Adrenal gland (tissue), 12 donors: Measurements from ENCODE around the gene COL2A1. TPM values are rescaled to one million over a fixed set of nuclear protein-coding genes. Genes with fewer than 3 reads are reported as not detected.

Experiments used
- DNase-seq, 7 donors: peaks; one replicate each; pipeline ENCODE4 v3.0.0-alpha.2; 2019 to 2020
- H3K27ac ChIP-seq, 5 donors: fragments of 200-600 bp; sonication (generic) in 4 of 5; 1 replicate in 3 of 5; 2 replicates in 2 of 5; pipeline versions ENCODE4 v1.5.1 to v1.8.0; 2016 to 2020; ENCODE audit warnings: mild to moderate bottlenecking in 1 of 5
- H3K27me3 ChIP-seq: fragments of 200-600 bp; 2 replicates; pipeline ENCODE4 v1.8.0; 2021
- H3K36me3 ChIP-seq, 2 donors: fragments of 200-600 bp; replicated peaks in 1 of 2; 1 replicate in 1 of 2; 2 replicates in 1 of 2; pipeline versions ENCODE4 v1.5.1 to v1.8.0; 2018 to 2022
- H3K4me1 ChIP-seq, 2 donors: fragments of 200-600 bp; replicated peaks in 1 of 2; 1 replicate in 1 of 2; 2 replicates in 1 of 2; pipeline versions ENCODE4 v1.5.1 to v1.8.0; 2018 to 2021
- H3K4me3 ChIP-seq, 4 donors: fragments of 200-600 bp; sonication (generic) in 3 of 4; one replicate each; pipeline ENCODE4 v1.5.1; 2016 to 2018
- H3K9me3 ChIP-seq, 3 donors: fragments of 200-600 bp; sonication (generic) in 1 of 3; replicated peaks in 1 of 3; 1 replicate in 2 of 3; 2 replicates in 1 of 3; pipeline versions ENCODE4 v1.5.1 to v1.8.0; 2016 to 2021
- POLR2A ChIP-seq, 2 donors: fragments of 450-650 bp; IDR thresholded peaks; one replicate each; pipeline ENCODE4 v1.6.1; 2017; ENCODE audit warnings: antibody characterized with exemption in 2 of 2, mild to moderate bottlenecking in 2 of 2, moderate library complexity in 1 of 2
- WGBS, 4 donors: extraction: QIAGEN DNeasy Blood & Tissue Kit in 2 of 4; methylation state at CpG; one replicate each; pipeline versions ENCODE4 v1.1.5 to v1.1.7; 2013 to 2017; 5-methylcytosine and 5-hydroxymethylcytosine counted together
- intact Hi-C, 2 donors: fragments of 100-400 bp; cut with DNase I; formaldehyde crosslinking; loops; one replicate each; pipeline versions ENCODE4 v1.14.1 to v1.15.0; 2022 to 2023
- polyA plus RNA-seq, 3 donors: library from polyadenylated mRNA; stranded (reverse); fragments of 200-250 nt in 2 of 3; fragments of 350-450 nt in 1 of 3; fragmentation: Illumina TruSeq in 1 of 3; extraction: RNeasy Lipid Tissue Mini Kit (QIAGEN cat#74804) in 1 of 3; gene quantifications; one replicate each; pipeline ENCODE4 v1.2.3, GENCODE V29; 2013 to 2014
- total RNA-seq, 9 donors: library from RNA; depleted of rRNA in 4 of 9; stranded (reverse); fragments of >200 nt in 4 of 9; fragments of 120-200 nt in 1 of 9; fragmentation: NEBNext Ultra II Directional in 1 of 9; extraction: Animal tissue kit (Norgen Biotek cat#: 25700) in 1 of 9; gene quantifications; one replicate each; pipeline versions ENCODE4 v1.1.0 to v1.2.4, GENCODE V29; 2013 to 2023
- TF ChIP-seq, protein P1 (sequence below), 6 experiments: fragments of 450-650 bp in 4 of 6; fragments of 200-600 bp in 2 of 6; sonication (generic) in 1 of 6; IDR thresholded peaks; 1 replicate in 5 of 6; 2 replicates in 1 of 6; pipeline versions ENCODE4 v1.5.1 to v1.8.0; 2016 to 2021; ENCODE audit warnings: antibody characterized with exemption in 6 of 6, mild to moderate bottlenecking in 2 of 6, moderate library complexity in 1 of 6
- donor health status: healthy with polysubstance abuse.
- donor health status: Bipolar disorder and iron deficiency.
- donor health status: DM: yes; HTN: yes; CAD: no.
- donor health status: DM: no; HTN: no; CAD: no.
- donor health status: DM: no; HTN: no; CAD: no.
- donor health status: DM: yes; HTN: yes; CAD: no.

COL2A1 gene
- total and polyA plus RNA-seq, 12 donors: 0.07 to 18.2 (median 0.25) TPM; not detected in 3

DNA sequence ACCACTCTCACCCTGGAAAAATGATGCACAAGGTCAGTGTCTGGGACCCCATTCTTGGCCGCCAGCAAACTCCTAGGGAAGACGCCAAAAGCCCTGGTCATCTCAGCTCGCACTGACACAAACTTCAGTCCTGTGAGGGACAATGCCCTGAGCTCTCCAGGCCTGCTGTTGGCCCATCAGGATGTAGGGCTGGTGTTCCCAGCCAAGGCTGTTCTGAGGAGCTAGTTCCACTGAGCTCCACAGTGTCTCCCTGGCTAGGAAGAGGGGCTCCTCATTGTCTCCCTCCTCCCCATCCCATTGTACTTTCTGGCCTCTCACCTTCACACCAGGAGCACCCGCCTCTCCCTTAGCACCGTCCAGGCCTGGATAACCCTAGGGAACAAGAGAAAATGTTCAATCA is 10.8 kb downstream of the COL2A1 start:
- no peak overlapping the region for H3K4me3 ChIP-seq
- intact Hi-C loops: no loop called here

DNA sequence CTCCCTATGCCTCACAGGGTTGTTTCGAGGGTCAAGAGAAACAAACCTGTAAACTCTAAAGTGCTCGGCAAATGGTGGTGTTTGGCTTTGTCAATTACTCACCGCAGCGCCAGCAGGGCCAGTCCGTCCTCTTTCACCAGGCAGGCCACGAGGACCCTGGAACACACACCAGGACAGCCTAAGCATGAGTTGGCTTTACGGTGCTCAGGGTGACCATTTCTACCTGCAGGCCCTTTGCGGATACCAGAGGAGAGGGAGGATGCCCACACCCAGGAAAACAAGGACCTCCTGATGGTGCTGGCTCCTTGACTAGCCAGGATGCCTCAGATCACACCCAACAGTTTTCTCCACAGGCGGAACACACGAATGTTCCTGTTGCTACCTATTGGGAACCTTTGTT is 11.5 kb downstream of the COL2A1 start:
- no peak overlapping the region for H3K4me3 ChIP-seq
- no peak for DNase-seq
- H3K9me3 ChIP-seq: no peaks in the 10 kb centered on the region
- intact Hi-C loops: no loop called here
- WGBS, 4 donors: 91 to 98% (median 93%) methylated on average over 9 to 10 of the region's 10 CpGs
- H3K27ac ChIP-seq: no peak overlapping the region
- no peaks in the 10 kb centered on the region for H3K27me3 ChIP-seq
- peaks cover 0 to 12% of the 10 kb centered on the region in 2 donors for H3K4me1 ChIP-seq
- TF ChIP-seq, protein P1, sequence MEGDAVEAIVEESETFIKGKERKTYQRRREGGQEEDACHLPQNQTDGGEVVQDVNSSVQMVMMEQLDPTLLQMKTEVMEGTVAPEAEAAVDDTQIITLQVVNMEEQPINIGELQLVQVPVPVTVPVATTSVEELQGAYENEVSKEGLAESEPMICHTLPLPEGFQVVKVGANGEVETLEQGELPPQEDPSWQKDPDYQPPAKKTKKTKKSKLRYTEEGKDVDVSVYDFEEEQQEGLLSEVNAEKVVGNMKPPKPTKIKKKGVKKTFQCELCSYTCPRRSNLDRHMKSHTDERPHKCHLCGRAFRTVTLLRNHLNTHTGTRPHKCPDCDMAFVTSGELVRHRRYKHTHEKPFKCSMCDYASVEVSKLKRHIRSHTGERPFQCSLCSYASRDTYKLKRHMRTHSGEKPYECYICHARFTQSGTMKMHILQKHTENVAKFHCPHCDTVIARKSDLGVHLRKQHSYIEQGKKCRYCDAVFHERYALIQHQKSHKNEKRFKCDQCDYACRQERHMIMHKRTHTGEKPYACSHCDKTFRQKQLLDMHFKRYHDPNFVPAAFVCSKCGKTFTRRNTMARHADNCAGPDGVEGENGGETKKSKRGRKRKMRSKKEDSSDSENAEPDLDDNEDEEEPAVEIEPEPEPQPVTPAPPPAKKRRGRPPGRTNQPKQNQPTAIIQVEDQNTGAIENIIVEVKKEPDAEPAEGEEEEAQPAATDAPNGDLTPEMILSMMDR (IDR thresholded peaks at IDR 0.05): no peak
- TF ChIP-seq POLR2A (IDR thresholded peaks at IDR 0.05): no peak
- H3K36me3 ChIP-seq: no peaks in the 10 kb centered on the region

More for the DNA sequence above, 10.8 kb downstream of the COL2A1 start:
- Histone ChIP-seq H3K4me1 (peaks cover 0 to 8% of the 10 kb centered on the region in 2 donors), H3K27ac (no peak overlapping the region), H3K36me3 (no peaks in the 10 kb centered on the region), H3K9me3 (no peaks in the 10 kb centered on the region), H3K27me3 (peaks cover 4% of the 10 kb centered on the region)
- DNase-seq: no peak
- WGBS, 4 donors: 93 to 100% (median 96%) methylated on average over 2 to 5 of the region's 5 CpGs
- TF ChIP-seq, protein P1 (IDR thresholded peaks at IDR 0.05): no peak
- no peak for TF ChIP-seq POLR2A (IDR thresholded peaks at IDR 0.05)

DNA sequence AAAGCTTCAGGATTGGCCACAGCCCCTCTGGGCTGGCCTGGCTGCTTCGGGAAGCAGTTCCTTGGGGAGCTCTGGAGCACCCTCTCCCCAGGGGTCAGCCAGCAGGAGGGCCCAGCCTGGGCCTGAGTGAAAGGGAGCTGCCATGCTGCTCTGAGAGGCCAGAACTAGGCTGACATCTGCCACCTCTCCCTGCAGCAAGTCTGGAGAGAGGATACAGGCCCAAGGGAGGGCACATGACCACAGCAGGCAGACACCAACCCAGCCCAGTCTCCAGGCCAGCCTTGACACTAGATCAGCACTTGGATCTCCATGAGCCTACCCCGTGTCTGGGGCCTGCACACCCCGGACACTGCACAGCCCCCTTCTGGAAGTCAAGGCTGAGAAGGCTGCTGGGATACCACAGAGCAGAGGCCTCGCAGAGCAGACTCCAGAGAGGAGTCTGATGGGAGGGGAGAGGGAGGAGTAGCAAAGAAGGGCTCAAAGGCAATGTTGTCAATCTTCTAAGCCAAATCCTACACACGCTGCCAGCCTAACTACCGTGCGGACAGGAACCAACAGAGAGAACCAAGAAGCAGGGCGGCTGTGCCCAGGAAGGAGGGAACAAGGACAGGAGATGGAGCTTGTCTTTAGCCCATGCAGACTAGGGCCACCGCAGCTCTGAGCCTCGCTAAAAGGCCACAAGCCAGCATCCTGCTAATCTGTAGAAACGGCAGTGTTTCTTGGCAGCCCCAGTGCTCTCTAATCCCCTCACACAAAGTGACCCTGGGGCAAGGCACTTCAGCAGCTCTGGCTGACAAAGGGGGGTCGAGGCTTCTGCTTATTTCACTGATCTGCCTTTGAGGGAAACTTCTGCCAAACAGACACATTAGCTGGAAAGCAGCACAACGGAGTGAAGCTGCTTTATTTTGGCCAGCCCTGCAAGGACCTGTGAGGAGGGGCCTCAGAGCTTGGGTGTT is 12.9 kb downstream of the COL2A1 start:
- TF ChIP-seq, protein P1 (IDR thresholded peaks at IDR 0.05): no peak
- TF ChIP-seq POLR2A (IDR thresholded peaks at IDR 0.05): no peak
- Histone ChIP-seq H3K4me3 (no peak overlapping the region), H3K36me3 (no peaks in the 10 kb centered on the region), H3K9me3 (no peaks in the 10 kb centered on the region), H3K27me3 (no peaks in the 10 kb centered on the region), H3K27ac (no peak overlapping the region), H3K4me1 (peaks cover 0 to 12% of the 10 kb centered on the region in 2 donors)
- intact Hi-C loops: no loop called here
- DNase-seq: no peak
- 72 to 84% (median 80%) methylated on average over 10 to 13 of the region's 13 CpGs for WGBS, 4 donors

DNA sequence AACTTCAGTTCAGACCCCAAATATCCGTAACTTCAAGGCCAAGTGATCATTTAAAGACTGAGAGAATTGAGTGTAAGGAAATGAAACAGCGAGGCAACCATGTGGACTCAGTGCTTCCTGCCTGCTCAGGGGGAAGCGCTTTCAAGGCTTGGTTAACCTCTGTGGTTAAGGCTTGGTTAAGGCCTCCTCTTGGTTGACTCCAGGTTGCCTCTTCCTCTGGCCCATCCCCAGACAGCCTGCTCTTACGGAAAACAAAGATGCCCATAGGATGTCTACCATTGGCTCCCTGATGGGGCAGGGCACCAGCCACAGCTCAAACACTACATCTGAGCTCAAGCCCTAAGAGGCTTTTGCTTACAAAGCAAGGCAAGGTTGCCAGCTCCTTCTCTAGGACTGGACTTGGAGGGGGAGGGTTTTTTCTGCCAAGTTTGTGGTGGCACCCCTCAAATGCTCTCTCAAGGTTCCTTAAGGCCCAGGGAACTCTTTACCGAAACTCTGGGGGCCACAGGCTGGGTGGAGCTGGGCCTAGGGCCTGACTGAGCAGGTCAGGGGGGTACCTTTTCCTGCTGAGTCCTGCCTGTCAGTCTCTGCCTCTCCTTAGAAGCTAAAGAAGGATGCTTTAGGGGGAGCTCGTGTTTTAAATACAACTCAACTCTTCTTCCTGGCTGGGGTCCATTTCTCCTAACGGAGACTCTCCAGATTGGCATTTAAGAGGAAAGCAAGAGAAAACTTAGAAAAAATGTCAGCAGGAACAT is 13.7 kb downstream of the COL2A1 start:
- intact Hi-C loops: no loop called here
- Histone ChIP-seq H3K36me3 (no peaks in the 10 kb centered on the region), H3K4me1 (peaks cover 0 to 4% of the 10 kb centered on the region in 2 donors), H3K9me3 (no peaks in the 10 kb centered on the region), H3K4me3 (no peak overlapping the region), H3K27me3 (no peaks in the 10 kb centered on the region), H3K27ac (no peak overlapping the region)
- TF ChIP-seq, protein P1 (IDR thresholded peaks at IDR 0.05): no peak
- no peak for TF ChIP-seq POLR2A (IDR thresholded peaks at IDR 0.05)
- WGBS, 4 donors: 77 to 84% (median 82%) methylated on average over 7 of the region's 7 CpGs
- no peak for DNase-seq
